ENCODE data around the gene TCF4.
"Not testable (repeated sequence)": the region's sequence is repeated elsewhere in the genome, so short reads cannot be mapped to it uniquely, and the experiment has no call there.

DNA sequence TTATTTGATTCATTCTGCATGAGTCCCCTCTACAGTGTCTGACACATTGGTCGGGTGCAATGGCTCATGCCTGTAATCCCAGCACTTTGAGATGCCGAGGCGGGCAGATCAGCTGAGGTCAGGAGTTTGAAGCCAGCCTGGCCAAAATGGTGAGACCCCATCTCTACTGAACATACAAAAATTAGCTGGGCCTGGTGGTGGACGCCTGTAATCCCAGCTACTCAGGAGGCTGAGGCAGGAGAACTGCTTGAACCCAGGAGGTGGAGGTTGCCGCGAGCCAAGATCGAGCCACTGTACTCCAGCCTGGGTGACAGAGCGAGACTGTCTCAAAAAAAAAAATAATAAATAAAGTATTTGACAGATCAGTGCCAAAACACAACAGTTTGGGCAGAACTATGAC, 118.9 kb downstream of the TCF4 start:
- TF ChIP-seq, protein P1, sequence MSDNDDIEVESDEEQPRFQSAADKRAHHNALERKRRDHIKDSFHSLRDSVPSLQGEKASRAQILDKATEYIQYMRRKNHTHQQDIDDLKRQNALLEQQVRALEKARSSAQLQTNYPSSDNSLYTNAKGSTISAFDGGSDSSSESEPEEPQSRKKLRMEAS (IDR thresholded peaks at IDR 0.05), result not testable (repeated sequence)
- TF ChIP-seq, protein P2, sequence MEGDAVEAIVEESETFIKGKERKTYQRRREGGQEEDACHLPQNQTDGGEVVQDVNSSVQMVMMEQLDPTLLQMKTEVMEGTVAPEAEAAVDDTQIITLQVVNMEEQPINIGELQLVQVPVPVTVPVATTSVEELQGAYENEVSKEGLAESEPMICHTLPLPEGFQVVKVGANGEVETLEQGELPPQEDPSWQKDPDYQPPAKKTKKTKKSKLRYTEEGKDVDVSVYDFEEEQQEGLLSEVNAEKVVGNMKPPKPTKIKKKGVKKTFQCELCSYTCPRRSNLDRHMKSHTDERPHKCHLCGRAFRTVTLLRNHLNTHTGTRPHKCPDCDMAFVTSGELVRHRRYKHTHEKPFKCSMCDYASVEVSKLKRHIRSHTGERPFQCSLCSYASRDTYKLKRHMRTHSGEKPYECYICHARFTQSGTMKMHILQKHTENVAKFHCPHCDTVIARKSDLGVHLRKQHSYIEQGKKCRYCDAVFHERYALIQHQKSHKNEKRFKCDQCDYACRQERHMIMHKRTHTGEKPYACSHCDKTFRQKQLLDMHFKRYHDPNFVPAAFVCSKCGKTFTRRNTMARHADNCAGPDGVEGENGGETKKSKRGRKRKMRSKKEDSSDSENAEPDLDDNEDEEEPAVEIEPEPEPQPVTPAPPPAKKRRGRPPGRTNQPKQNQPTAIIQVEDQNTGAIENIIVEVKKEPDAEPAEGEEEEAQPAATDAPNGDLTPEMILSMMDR (IDR thresholded peaks at IDR 0.05; ENCODE audit: low read depth, low read length, missing input control), result not testable (repeated sequence)
- TF ChIP-seq ATF3 (IDR thresholded peaks at IDR 0.05); GABPA (IDR thresholded peaks at IDR 0.05 in 1 of 2, conservative IDR thresholded peaks at IDR 0.05 in 1 of 2); REST (IDR thresholded peaks at IDR 0.05); SP1 (IDR thresholded peaks at IDR 0.05); RAD21 (IDR thresholded peaks at IDR 0.05); EGR1 (IDR thresholded peaks at IDR 0.05; ENCODE audit: low read depth in 2 of 2); FOXA1 (IDR thresholded peaks at IDR 0.05); YY1 (IDR thresholded peaks at IDR 0.05); RXRA (IDR thresholded peaks at IDR 0.05); TAF1 (conservative IDR thresholded peaks at IDR 0.05): not testable (repeated sequence)
